HG02623 (cell line): ENCODE data around the gene MRTFA.

Experiments used
- ATAC-seq: cut with Tn5 transposase; IDR thresholded peaks from one replicate; pipeline ENCODE4 v1.9.1; 2021; ENCODE audit warnings: moderate library complexity; ENCODE audit not compliant: unreplicated experiment

Gene MRTFA

DNA sequence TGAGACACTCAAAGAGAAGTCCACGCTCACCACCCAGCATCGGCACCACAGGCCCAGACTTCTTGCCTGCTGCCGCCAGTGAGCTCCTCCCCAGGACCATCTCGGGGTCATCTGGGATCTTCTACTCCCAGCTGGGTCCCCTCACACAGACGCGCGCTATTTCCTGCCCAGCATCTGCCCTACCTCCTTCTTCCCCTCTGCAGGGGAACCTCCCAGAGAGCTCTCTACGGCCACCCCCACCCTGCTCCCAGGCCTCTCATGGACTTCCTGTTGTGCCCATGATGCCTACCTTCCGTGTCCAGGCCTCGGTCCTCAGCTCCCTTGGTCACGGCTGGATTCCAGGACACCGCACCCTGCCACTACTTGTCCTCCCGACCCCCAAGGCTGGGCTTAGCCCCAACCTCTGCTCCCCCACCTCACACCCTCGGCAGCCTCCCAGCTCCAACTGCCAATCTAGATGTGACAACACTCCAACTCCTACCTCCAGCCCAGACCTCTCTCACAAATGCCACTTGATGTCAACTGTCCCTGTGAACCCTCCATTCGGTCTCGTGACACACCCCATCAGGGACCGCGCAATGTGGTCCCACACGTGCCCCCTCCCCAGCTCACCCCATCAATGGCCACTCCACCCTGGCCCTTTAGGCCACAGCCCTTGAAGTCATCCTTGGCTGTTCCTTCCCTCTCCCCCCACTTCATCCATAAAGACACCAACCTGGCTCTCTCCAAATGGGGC, 220.8 kb downstream of the MRTFA start:
- ATAC-seq: no peak

DNA sequence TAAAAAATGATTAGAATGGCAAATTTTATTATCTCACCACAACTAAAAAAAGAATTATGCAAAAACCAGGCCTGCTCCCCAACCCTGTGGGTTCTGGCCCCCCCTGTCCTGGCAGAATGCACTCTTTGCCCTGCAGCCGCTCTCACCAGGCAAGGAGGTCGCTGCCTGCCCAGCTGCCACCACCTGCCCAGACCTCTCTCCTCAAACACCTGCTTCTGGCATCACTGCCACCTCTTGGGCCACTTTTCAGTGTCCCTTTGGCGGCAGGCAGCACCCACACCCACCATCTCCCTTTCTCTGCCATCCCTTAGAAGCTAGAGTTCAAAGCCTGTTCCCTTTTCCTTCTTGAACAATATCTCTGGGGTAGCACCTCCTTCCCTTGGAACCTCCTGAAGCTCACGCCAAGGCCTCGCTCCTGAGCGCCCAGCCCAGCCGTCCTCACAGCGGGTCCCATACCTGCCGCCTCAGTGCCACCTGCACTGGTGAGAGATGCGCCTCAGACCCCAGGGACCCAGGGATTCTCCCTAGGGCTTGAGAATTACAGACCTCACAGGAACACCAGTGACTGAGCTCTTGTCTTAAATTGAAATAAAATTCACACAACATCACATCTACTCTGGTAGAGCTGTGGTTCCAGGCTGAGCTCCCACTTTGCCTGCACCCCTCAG, 221.5 kb downstream of the MRTFA start:
- ATAC-seq: no peak

DNA sequence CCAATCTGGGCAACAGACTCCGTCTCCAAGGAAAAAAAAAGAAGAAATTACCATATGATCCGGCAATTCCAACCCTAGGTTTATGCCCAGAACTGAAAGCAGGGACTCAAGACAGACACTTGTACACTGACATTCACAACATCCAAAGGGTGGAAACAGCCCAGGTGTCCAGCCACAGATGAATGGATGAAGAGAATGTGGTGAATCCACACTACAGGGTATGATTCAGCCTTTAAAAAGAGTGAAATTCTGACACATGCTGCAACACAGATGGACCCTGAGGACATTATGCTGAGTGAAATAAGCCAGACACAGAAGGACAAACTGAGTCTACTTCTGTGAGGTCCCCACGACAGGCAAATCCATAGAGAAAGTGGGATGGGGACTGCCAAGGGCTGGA, 222.2 kb downstream of the MRTFA start:
- ATAC-seq: no peak

DNA sequence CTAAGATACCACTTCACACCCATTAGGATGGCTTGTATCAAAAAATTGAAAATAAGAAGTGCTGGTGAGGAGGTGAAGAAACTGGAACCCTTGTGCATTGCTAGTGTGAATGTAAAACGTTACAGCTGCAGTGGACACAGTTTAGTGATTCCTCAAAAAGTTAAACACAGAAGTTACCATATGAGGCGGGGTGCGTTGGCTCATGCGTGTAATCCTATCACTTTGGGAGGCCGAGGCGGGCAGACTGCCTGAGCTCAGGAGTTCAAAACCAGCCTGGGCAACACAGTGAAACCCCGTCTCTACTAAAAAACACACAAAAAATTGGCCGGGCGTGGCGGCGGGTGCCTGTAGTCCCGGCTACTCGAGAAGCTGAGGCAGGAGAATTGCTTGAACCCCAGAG, 222.6 kb downstream of the MRTFA start:
- ATAC-seq: no peak

GRCh38 chr22:40412441-40412840, 224.1 kb downstream of the MRTFA start:
- no peak for ATAC-seq

DNA sequence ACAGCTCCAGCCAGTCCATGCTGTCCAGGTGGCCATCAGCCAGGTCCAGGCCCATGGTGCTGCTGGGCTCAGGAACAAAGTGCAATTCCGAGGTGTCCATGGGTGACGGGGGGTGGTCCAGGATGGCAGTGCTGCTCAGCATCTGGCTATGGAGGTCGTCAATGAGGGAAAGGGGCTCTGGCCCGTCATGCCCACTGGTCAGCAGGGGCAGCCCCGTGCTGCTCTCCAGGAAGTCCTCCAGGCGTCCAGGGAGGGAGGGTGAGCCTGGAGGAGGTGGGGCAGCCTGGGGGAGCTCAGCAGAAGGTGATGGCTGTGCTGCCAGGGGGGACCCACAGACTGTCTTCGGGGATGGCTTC, 225.0 kb downstream of the MRTFA start:
- ATAC-seq: no peak

GRCh38 chr22:40410731-40411505, 225.6 kb downstream of the MRTFA start:
- ATAC-seq: no peak

- no peak for ATAC-seq
Measured at GRCh38 chr22:40410272-40410671, 226.2 kb downstream of the MRTFA start.

DNA sequence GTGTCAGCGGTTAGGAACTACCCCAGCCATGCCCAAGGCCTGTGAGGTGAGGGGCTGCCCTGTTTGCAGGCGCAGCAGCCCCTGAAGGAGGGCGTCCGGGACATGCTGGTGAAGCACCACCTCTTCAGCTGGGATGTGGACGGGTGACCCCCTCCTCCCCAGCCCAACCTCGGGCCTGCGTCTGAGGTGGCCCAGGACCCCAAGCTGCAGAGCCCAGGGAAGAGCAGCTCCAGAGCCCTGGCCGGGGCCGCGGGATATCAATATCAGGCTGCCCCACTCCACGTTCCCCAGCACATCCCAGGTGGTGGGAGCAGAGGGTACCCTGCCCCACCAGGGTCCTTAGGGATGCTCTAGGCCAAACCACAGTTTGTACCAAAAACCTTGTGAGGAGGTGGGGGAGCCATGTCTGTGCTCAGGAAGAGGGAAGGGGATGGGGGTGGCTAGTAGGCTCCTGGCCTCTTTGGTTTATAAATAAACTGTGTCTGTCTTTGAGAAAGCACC, 226.9 kb downstream of the MRTFA start:
- ATAC-seq: no peak

GRCh38 chr22:40408718-40409612, 227.6 kb downstream of the MRTFA start:
- ATAC-seq: no peak

- ATAC-seq: no peak
Measured at GRCh38 chr22:40407831-40408717, 228.4 kb downstream of the MRTFA start.

GRCh38 chr22:40407021-40407761, 229.3 kb downstream of the MRTFA start:
- ATAC-seq: no peak

GRCh38 chr22:40406063-40406890, 230.2 kb downstream of the MRTFA start:
- ATAC-seq: no peak

DNA sequence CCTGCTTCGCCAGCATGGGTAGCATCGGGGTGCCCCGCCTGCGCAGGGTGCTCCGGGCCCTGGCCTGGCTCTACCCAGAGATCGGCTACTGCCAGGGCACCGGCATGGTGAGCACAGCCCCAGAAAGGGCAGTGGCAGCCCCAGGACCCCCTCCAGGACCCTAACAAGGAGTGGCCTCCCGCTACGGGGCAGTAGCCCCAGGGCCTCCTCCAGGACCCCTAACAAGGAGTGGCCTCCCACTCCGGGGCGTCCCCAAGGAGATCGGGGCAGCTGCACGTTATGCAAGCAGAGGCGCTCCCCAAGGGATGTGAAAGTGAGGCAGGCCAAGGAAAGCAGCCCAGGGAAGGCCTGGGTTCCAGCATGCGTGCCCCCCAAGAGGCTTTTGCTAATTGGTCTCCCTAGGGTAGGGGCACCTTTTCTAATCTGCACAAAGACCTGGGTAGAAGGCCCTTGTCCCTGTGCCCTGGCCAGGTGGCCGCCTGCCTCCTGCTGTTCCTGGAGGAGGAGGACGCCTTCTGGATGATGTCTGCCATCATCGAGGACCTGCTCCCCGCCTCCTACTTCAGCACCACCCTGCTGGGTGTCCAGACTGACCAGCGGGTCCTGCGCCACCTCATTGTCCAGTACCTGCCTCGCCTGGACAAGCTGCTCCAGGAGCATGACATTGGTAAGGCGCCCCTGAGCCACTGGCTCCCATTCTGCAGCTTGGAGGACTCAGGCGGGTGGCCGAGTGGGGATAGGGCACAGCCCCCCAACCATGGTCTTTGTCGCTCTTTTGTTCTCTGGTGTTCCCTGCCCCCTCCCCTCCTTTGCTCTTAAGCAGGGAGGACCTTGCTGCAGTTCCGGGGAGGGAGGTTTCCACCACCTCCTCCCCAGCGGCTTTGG, 231.1 kb downstream of the MRTFA start:
- no peak for ATAC-seq

DNA sequence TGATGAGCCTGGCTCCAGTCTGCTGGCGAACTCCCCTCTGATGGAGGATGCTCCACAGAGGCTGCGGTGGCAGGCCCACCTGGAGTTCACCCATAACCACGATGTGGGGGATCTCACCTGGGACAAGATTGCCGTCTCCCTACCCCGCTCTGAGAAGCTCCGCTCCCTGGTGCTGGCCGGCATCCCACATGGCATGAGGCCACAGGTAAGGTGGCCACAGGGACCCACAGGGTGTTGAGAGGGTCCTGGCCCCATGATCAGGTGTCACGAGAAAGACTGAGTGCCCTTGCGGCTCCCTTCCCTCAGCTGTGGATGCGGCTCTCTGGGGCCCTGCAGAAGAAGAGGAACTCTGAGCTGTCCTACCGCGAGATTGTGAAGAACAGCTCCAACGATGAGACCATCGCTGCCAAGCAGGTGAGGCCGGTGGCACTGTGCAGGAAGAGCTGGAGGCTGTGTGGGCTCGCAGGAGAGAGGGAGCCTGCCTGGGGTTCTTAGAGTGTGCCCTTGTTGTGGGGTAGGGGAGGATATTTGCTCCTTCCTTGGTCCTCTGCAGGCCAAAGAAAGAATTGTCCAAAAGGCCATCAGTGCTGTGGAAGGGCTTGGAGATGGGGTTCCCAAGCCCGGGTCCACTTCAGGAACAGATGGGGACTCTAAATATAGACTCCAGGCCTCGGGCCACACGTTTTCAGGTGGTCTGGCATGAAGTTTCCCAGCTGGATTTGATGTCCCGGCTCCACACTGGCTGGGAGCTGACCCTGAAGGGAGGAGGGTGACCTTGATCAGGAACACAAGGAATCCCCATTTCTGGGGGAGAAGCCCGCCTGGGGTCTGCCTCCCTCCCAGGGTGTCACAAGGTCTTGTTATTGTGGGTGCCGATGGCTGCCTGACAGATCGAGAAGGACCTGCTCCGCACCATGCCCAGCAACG, 232.0 kb downstream of the MRTFA start:
- no peak for ATAC-seq

DNA sequence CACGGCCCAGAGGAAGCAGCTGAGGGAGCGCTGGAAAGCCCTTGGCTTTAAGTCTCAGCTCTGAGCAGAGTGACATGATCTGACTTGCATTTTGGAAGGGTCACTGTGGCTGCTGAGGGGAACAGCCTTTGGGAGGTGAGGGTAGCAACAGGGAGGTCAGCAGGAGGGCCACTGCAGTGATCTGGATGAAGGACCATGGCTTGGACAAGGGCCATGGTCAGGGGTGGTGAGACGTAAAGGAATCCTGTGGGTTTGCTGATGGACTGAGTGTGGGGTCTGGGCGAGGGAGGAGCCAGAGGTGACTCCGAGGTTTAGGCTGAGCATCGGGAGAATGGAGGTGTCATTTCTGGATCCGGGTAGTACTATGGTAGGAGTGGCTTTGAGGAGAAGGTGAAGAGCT, 232.9 kb downstream of the MRTFA start:
- no peak for ATAC-seq
